ENCODE data around the gene THSD7A. TPM values are rescaled to one million over a fixed set of nuclear protein-coding genes. Genes with fewer than 3 reads are reported as not detected.

Gene THSD7A
- total RNA-seq, 1 experiment from 2014 or later, result 5.9 TPM

- intact Hi-C loops (cut with micrococcal nuclease; ENCODE audit: unreplicated experiment), result no loop called here
Measured at GRCh38 chr7:11335947-11336346, 496.1 kb downstream of the THSD7A start.

GRCh38 chr7:11332865-11333228 lies 499.2 kb downstream of the THSD7A start:
- Mint-ChIP-seq H3K4me1 (ENCODE audit: low read depth, unreplicated experiment) (no peaks in the 10 kb centered on the region), H3K36me3 (ENCODE audit: insufficient read depth, unreplicated experiment) (no peaks in the 10 kb centered on the region), H3K27ac (ENCODE audit: unreplicated experiment) (no peak overlapping the region), H3K27me3 (ENCODE audit: unreplicated experiment) (no peaks in the 10 kb centered on the region), H3K9me3 (ENCODE audit: low read depth, unreplicated experiment) (no peaks in the 10 kb centered on the region), H3K4me3 (ENCODE audit: low read depth, unreplicated experiment) (no peak overlapping the region)
- intact Hi-C loops (cut with micrococcal nuclease; ENCODE audit: unreplicated experiment), result no loop called here
- no peak for TF ChIP-seq CTCF (IDR thresholded peaks at IDR 0.05; ENCODE audit: unreplicated experiment)
- DNase-seq, result no peak
- CTCF ChIA-PET, result no interaction called here
- no TSS peak for BruUV-seq (replicated peaks)

More at GRCh38 chr7:11335947-11336346, 496.1 kb downstream of the THSD7A start:
- CTCF ChIA-PET, result interaction anchor here (0.7 kb wide), 1 partner anchor 27 kb away, joined by 3 read pairs; no protein-coding TSS in a partner anchor
- BruUV-seq (replicated peaks), result no TSS peak
- Mint-ChIP-seq H3K27me3 (ENCODE audit: unreplicated experiment) (no peaks in the 10 kb centered on the region), H3K9me3 (ENCODE audit: low read depth, unreplicated experiment) (no peaks in the 10 kb centered on the region), H3K4me3 (ENCODE audit: low read depth, unreplicated experiment) (no peak overlapping the region), H3K4me1 (ENCODE audit: low read depth, unreplicated experiment) (no peaks in the 10 kb centered on the region), H3K27ac (ENCODE audit: unreplicated experiment) (no peak overlapping the region), H3K36me3 (ENCODE audit: insufficient read depth, unreplicated experiment) (no peaks in the 10 kb centered on the region)
- no peak for DNase-seq
- TF ChIP-seq CTCF (IDR thresholded peaks at IDR 0.05; ENCODE audit: unreplicated experiment), result no peak

GRCh38 chr7:11332186-11332864 lies 499.7 kb downstream of the THSD7A start:
- Mint-ChIP-seq H3K9me3 (ENCODE audit: low read depth, unreplicated experiment) (no peaks in the 10 kb centered on the region), H3K36me3 (ENCODE audit: insufficient read depth, unreplicated experiment) (no peaks in the 10 kb centered on the region), H3K27ac (ENCODE audit: unreplicated experiment) (no peak overlapping the region), H3K27me3 (ENCODE audit: unreplicated experiment) (no peaks in the 10 kb centered on the region), H3K4me3 (ENCODE audit: low read depth, unreplicated experiment) (no peak overlapping the region), H3K4me1 (ENCODE audit: low read depth, unreplicated experiment) (no peaks in the 10 kb centered on the region)
- DNase-seq, result no peak
- intact Hi-C loops (cut with micrococcal nuclease; ENCODE audit: unreplicated experiment), result no loop called here
- TF ChIP-seq CTCF (IDR thresholded peaks at IDR 0.05; ENCODE audit: unreplicated experiment), result no peak
- CTCF ChIA-PET, result no interaction called here
- BruUV-seq (replicated peaks), result no TSS peak

- H3K4me3 Mint-ChIP-seq (ENCODE audit: low read depth, unreplicated experiment), result no peak overlapping the region
- no peak for DNase-seq
- H3K27me3 Mint-ChIP-seq (ENCODE audit: unreplicated experiment), result no peaks in the 10 kb centered on the region
- CTCF ChIA-PET, result no interaction called here
- intact Hi-C loops (cut with micrococcal nuclease; ENCODE audit: unreplicated experiment), result no loop called here
- no peaks in the 10 kb centered on the region for H3K4me1 Mint-ChIP-seq (ENCODE audit: low read depth, unreplicated experiment)
- H3K9me3 Mint-ChIP-seq (ENCODE audit: low read depth, unreplicated experiment), result no peaks in the 10 kb centered on the region
- no peak overlapping the region for H3K27ac Mint-ChIP-seq (ENCODE audit: unreplicated experiment)
- no peaks in the 10 kb centered on the region for H3K36me3 Mint-ChIP-seq (ENCODE audit: insufficient read depth, unreplicated experiment)
- no peak for TF ChIP-seq CTCF (IDR thresholded peaks at IDR 0.05; ENCODE audit: unreplicated experiment)
- no TSS peak for BruUV-seq (replicated peaks)
Measured at GRCh38 chr7:11331128-11332102, 500.6 kb downstream of the THSD7A start.

Data from Calu3 (cell line).